Measurements from ENCODE around the gene UBE2R2.
"Not testable (repeated sequence)": the region's sequence is repeated elsewhere in the genome, so short reads cannot be mapped to it uniquely, and the experiment has no call there.

UBE2R2 gene

DNA sequence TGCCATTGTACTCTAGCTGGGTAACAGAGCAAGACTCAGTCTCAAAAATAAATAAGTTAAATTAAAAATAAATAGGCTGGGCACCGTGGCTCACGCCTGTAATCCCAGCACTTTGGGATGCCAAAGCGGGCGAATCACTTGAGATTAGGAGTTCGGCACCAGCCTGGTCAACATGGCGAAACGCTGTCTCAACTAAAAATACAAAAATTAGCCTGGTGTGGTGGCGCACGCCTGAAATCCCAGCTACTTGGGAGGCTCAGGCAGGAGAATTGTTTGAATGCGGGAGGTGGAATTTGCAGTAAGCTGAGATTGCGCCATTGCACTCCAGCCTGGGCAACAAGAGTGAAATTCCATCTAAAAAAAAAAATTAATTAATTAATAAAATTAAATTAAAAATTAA, 10.3 kb downstream of the UBE2R2 start:
- H3K23ac ChIP-seq (ENCODE audit: low read length in 2 of 2); H3K4me1 ChIP-seq (ENCODE audit: control insufficient read depth, insufficient read depth, low read depth, low read length); H3K4me2 ChIP-seq (ENCODE audit: low read length, poor library complexity, severe bottlenecking); DNase-seq; H3K4me3 ChIP-seq (ENCODE audit: insufficient read depth in 1 of 2, low read depth in 1 of 2, low read length in 2 of 2); H4K91ac ChIP-seq (ENCODE audit: low read length); H3K79me1 ChIP-seq (replicated peaks; ENCODE audit: low read length, poor library complexity, severe bottlenecking); H2AFZ ChIP-seq (ENCODE audit: low read depth, low read length); H3K4ac ChIP-seq (ENCODE audit: low read depth in 1 of 2, low read length in 2 of 2); H3K9ac ChIP-seq (ENCODE audit: low read length); H4K8ac ChIP-seq (ENCODE audit: low read length); H3K27ac ChIP-seq (ENCODE audit: low read length, poor library complexity, severe bottlenecking); H2BK12ac ChIP-seq (ENCODE audit: low read length in 2 of 2); H3K9me3 ChIP-seq (ENCODE audit: control insufficient read depth, low read length); H3K27me3 ChIP-seq (ENCODE audit: control insufficient read depth in 1 of 2, insufficient read depth in 1 of 2, low read length in 2 of 2); H2BK5ac ChIP-seq (ENCODE audit: low read depth, low read length, poor library complexity, severe bottlenecking); H2AK5ac ChIP-seq (ENCODE audit: low read length, severe bottlenecking); H2BK120ac ChIP-seq (ENCODE audit: low read depth, low read length); H2BK15ac ChIP-seq (ENCODE audit: low read depth, poor library complexity, severe bottlenecking); H3K14ac ChIP-seq (ENCODE audit: low read length in 2 of 2); H3K18ac ChIP-seq (ENCODE audit: low read depth in 1 of 2, low read length in 2 of 2): not testable (repeated sequence)
- WGBS: 98% methylated on average over 9 of the region's 11 CpGs
- H3K36me3 ChIP-seq (ENCODE audit: control insufficient read depth in 1 of 2, insufficient read depth in 2 of 2, low read depth in 1 of 2, low read length in 2 of 2): peaks cover 9 to 11% of the 10 kb centered on the region in 2 experiments

DNA sequence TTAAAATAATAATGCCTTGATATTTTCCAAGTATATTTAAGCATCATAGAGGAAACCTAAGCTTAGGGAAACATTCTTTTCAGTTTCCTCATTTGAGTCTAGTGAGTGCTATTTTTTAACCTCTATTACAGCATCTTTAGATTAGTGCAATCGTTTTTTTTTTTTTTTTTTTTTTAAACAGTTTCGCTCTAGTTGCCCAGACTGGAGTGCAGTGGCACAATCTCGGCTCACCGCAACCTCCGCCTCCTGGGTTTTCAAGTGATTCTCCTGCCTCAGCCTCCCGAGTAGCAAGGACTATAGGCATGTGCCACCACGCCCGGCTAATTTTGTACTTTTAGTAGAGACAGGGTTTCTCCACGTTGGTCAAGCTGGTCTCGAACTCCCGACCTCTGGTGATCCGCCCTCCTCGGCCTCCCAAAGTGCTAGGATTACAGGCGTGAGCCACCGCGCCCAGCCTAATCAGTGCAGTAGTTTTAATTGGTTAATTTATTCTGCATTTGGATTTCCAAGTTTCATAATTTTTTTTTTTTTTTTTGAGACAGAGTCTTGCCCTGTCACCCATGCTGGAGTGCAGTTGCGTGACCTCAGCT, 12.8 kb downstream of the UBE2R2 start:
- not testable (repeated sequence) for H4K8ac ChIP-seq (ENCODE audit: low read length); H3K27ac ChIP-seq (ENCODE audit: low read length, poor library complexity, severe bottlenecking); H2AFZ ChIP-seq (ENCODE audit: low read depth, low read length); DNase-seq; H3K4me2 ChIP-seq (ENCODE audit: low read length, poor library complexity, severe bottlenecking); H2BK12ac ChIP-seq (ENCODE audit: low read length in 2 of 2); H4K91ac ChIP-seq (ENCODE audit: low read length); H2AK5ac ChIP-seq (ENCODE audit: low read length, severe bottlenecking); H3K27me3 ChIP-seq (ENCODE audit: control insufficient read depth in 1 of 2, insufficient read depth in 1 of 2, low read length in 2 of 2); H3K9me3 ChIP-seq (ENCODE audit: control insufficient read depth, low read length); H2BK15ac ChIP-seq (ENCODE audit: low read depth, poor library complexity, severe bottlenecking); H3K79me1 ChIP-seq (replicated peaks; ENCODE audit: low read length, poor library complexity, severe bottlenecking); H3K18ac ChIP-seq (ENCODE audit: low read depth in 1 of 2, low read length in 2 of 2); H3K4me3 ChIP-seq (ENCODE audit: insufficient read depth in 1 of 2, low read depth in 1 of 2, low read length in 2 of 2); H3K4me1 ChIP-seq (ENCODE audit: control insufficient read depth, insufficient read depth, low read depth, low read length); H3K4ac ChIP-seq (ENCODE audit: low read depth in 1 of 2, low read length in 2 of 2); H3K14ac ChIP-seq (ENCODE audit: low read length in 2 of 2); H3K9ac ChIP-seq (ENCODE audit: low read length); H3K23ac ChIP-seq (ENCODE audit: low read length in 2 of 2); H2BK120ac ChIP-seq (ENCODE audit: low read depth, low read length); H2BK5ac ChIP-seq (ENCODE audit: low read depth, low read length, poor library complexity, severe bottlenecking)
- peaks cover 3 to 11% of the 10 kb centered on the region in 2 experiments for H3K36me3 ChIP-seq (ENCODE audit: control insufficient read depth in 1 of 2, insufficient read depth in 2 of 2, low read depth in 1 of 2, low read length in 2 of 2)
- WGBS: 97% methylated on average over 12 of the region's 17 CpGs

DNA sequence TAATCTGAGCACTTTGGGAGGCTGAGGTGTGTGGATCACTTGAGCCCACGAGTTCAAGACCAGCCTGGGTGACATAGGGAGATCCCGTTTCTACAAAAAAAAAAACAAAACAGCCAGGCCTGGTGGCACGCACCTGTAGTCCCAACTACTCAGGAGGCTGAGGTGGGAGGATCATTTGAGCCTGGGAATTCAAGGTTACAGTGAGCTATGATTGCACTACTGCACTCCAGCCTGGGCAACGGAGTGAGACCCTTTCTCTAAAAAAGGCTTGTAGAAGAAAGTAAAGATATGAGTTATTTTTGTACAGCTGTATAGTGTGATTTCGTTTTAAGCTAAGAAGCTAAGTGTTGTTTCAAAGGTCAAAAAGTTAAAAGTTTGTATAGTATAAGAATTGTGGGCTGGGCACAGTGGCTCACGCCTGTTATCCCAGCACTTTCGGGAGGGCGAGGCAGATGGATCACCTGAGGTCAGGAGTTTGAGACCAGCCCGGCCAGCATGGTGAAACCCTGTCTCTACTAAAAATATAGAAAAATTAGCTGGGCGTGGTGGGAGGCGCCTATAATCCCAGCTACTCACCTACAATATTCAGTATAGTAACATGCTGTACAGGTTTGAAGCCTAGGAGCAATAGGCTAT, 18.8 kb downstream of the UBE2R2 start:
- Histone ChIP-seq H2BK120ac (ENCODE audit: low read depth, low read length) (no peak overlapping the region), H2BK12ac (ENCODE audit: low read length in 2 of 2) (no peak overlapping the region), H3K79me1 (replicated peaks; ENCODE audit: low read length, poor library complexity, severe bottlenecking) (no peaks in the 10 kb centered on the region), H4K8ac (ENCODE audit: low read length) (no peak overlapping the region), H4K91ac (ENCODE audit: low read length) (no peak overlapping the region), H3K36me3 (ENCODE audit: control insufficient read depth in 1 of 2, insufficient read depth in 2 of 2, low read depth in 1 of 2, low read length in 2 of 2) (peaks cover 0 to 3% of the 10 kb centered on the region in 2 experiments), H2BK5ac (ENCODE audit: low read depth, low read length, poor library complexity, severe bottlenecking) (no peak overlapping the region), H3K4me3 (ENCODE audit: insufficient read depth in 1 of 2, low read depth in 1 of 2, low read length in 2 of 2) (no peak overlapping the region), H2AK5ac (ENCODE audit: low read length, severe bottlenecking) (no peak overlapping the region), H3K9me3 (ENCODE audit: control insufficient read depth, low read length) (no peaks in the 10 kb centered on the region), H2AFZ (ENCODE audit: low read depth, low read length) (no peak overlapping the region), H3K9ac (ENCODE audit: low read length) (peak overlapping the region; percentile 48), H3K4me2 (ENCODE audit: low read length, poor library complexity, severe bottlenecking) (no peak overlapping the region), H3K23ac (ENCODE audit: low read length in 2 of 2) (no peak overlapping the region), H3K27ac (ENCODE audit: low read length, poor library complexity, severe bottlenecking) (no peak overlapping the region), H2BK15ac (ENCODE audit: low read depth, poor library complexity, severe bottlenecking) (no peak overlapping the region), H3K18ac (ENCODE audit: low read depth in 1 of 2, low read length in 2 of 2) (no peak overlapping the region), H3K27me3 (ENCODE audit: control insufficient read depth in 1 of 2, insufficient read depth in 1 of 2, low read length in 2 of 2) (no peaks in the 10 kb centered on the region), H3K4me1 (ENCODE audit: control insufficient read depth, insufficient read depth, low read depth, low read length) (peaks cover 11% of the 10 kb centered on the region), H3K14ac (ENCODE audit: low read length in 2 of 2) (no peak overlapping the region), H3K4ac (ENCODE audit: low read depth in 1 of 2, low read length in 2 of 2) (no peak overlapping the region)
- no peak for DNase-seq
- WGBS: 96% methylated on average over 8 of the region's 11 CpGs

DNA sequence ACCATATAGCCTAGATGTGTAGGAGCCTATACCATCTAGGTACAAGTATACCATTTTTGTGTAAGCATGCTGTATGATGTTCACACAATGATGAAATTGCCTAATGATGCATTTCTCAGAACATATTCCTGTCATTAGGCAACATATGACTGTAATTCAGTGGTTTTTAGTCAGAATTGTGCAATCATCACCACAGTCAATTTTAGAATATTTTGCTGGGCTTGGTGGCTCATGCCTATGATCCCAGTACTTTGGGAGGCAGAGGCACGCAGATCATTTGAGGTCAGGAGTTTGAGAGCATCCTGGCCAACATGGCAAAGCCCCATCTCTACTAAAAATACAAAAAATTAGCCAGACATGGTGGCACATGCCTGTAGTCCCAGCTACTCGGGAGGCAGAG, 19.3 kb downstream of the UBE2R2 start:
- H3K18ac ChIP-seq (ENCODE audit: low read depth in 1 of 2, low read length in 2 of 2); H2AFZ ChIP-seq (ENCODE audit: low read depth, low read length); H3K4ac ChIP-seq (ENCODE audit: low read depth in 1 of 2, low read length in 2 of 2); H3K27ac ChIP-seq (ENCODE audit: low read length, poor library complexity, severe bottlenecking); H2BK5ac ChIP-seq (ENCODE audit: low read depth, low read length, poor library complexity, severe bottlenecking); H3K4me3 ChIP-seq (ENCODE audit: insufficient read depth in 1 of 2, low read depth in 1 of 2, low read length in 2 of 2); H3K23ac ChIP-seq (ENCODE audit: low read length in 2 of 2); H2AK5ac ChIP-seq (ENCODE audit: low read length, severe bottlenecking); H3K4me2 ChIP-seq (ENCODE audit: low read length, poor library complexity, severe bottlenecking); H3K4me1 ChIP-seq (ENCODE audit: control insufficient read depth, insufficient read depth, low read depth, low read length); H3K36me3 ChIP-seq (ENCODE audit: control insufficient read depth in 1 of 2, insufficient read depth in 2 of 2, low read depth in 1 of 2, low read length in 2 of 2); H4K8ac ChIP-seq (ENCODE audit: low read length); H3K14ac ChIP-seq (ENCODE audit: low read length in 2 of 2); H3K79me1 ChIP-seq (replicated peaks; ENCODE audit: low read length, poor library complexity, severe bottlenecking); H2BK12ac ChIP-seq (ENCODE audit: low read length in 2 of 2); H3K27me3 ChIP-seq (ENCODE audit: control insufficient read depth in 1 of 2, insufficient read depth in 1 of 2, low read length in 2 of 2); H4K91ac ChIP-seq (ENCODE audit: low read length); H2BK15ac ChIP-seq (ENCODE audit: low read depth, poor library complexity, severe bottlenecking); H3K9me3 ChIP-seq (ENCODE audit: control insufficient read depth, low read length); H2BK120ac ChIP-seq (ENCODE audit: low read depth, low read length): not testable (repeated sequence)
- 81% methylated on average over 2 of the region's 2 CpGs for whole genome bisulfite sequencing
- DNase-seq: peak; percentile 77
- peak overlapping the region; percentile 48 for H3K9ac ChIP-seq (ENCODE audit: low read length)
